ENCODE data around the gene ATG9B. TPM values are rescaled to one million over a fixed set of nuclear protein-coding genes. Genes with fewer than 3 reads are reported as not detected.

Gene ATG9B
- total and polyA plus RNA-seq, 2 experiments from 2014 or later = 0.80 to 2.4 TPM

DNA sequence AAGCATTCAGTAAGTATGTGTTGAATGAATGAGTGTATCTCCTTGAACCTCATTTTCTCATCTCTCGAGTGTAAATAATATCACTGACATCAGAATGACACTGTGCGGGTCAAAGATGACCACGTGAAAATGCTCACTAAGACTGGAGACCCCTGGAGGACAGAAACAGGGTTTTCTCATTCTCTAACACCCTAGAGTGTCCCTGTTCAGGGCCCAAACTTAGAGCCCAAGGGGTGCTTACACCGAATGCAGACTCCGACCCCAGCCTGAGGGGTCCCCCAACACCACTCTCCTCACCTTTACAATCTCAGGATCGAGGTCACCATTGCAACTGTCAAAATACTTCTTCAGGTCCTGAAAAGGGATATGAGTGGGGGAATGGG is 32.0 kb upstream of the ATG9B start:
- Histone ChIP-seq H3K4me1 (ENCODE audit: insufficient read depth) (peaks cover 24% of the 10 kb centered on the region), H3K9me2 (replicated peaks; ENCODE audit: insufficient read depth) (no peaks in the 10 kb centered on the region), H3K4me3 (no peak overlapping the region), H3K27ac (no peak overlapping the region), H2AFZ (no peak overlapping the region), H3K9me3 (ENCODE audit: low read depth) (no peaks in the 10 kb centered on the region), H3K4me2 (peak overlapping the region; percentile 98), H3K36me3 (replicated peaks; ENCODE audit: insufficient read depth, low read depth) (no peaks in the 10 kb centered on the region), H3K79me2 (peaks cover 23% of the 10 kb centered on the region), H3K27me3 (no peaks in the 10 kb centered on the region), H4K20me1 (ENCODE audit: insufficient read depth, poor library complexity, severe bottlenecking) (peaks cover 5% of the 10 kb centered on the region)
- TF ChIP-seq EZH2phosphoT487 (IDR thresholded peaks at IDR 0.05; ENCODE audit: low read depth, severe bottlenecking, unreplicated experiment) = no peak
- DNase-seq (ENCODE audit: low spot score) = no peak
- WGBS (ENCODE audit: low lambda C conversion rate, missing lambda C conversion rate) = 85% methylated on average over 6 of the region's 6 CpGs

DNA sequence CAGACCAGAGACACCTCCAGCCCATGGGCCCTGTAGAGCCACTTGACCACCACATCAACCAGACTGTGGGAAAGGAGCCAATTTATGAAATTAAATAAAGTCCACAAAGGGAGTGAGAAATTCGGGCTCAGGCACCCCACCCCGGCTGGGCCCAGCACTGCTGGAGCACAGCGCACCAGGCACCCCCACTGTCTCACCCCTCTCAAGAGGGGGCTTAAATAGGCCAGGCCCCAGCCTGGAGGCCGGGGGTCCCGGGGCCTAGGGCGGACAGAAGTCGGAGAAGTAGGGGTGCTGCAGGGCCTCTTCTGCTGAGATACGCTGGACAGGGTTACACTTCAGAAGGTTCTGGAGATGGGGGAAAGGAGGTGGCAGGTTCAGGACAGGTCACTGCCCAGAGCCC is 29.5 kb upstream of the ATG9B start:
- Histone ChIP-seq H4K20me1 (ENCODE audit: insufficient read depth, poor library complexity, severe bottlenecking) (no peaks in the 10 kb centered on the region), H3K9me2 (replicated peaks; ENCODE audit: insufficient read depth) (no peaks in the 10 kb centered on the region), H3K4me3 (no peak overlapping the region), H2AFZ (no peak overlapping the region), H3K4me2 (no peak overlapping the region), H3K27ac (no peak overlapping the region), H3K9me3 (ENCODE audit: low read depth) (no peaks in the 10 kb centered on the region), H3K27me3 (no peaks in the 10 kb centered on the region), H3K4me1 (ENCODE audit: insufficient read depth) (peaks cover 11% of the 10 kb centered on the region), H3K79me2 (peaks cover 6% of the 10 kb centered on the region), H3K36me3 (replicated peaks; ENCODE audit: insufficient read depth, low read depth) (no peaks in the 10 kb centered on the region)
- DNase-seq (ENCODE audit: low spot score) = no peak
- WGBS (ENCODE audit: low lambda C conversion rate, missing lambda C conversion rate) = 85% methylated on average over 7 of the region's 8 CpGs
- no peak for TF ChIP-seq CTCF (IDR thresholded peaks at IDR 0.05; ENCODE audit: poor library complexity)
- TF ChIP-seq EZH2 (IDR thresholded peaks at IDR 0.05; ENCODE audit: borderline replicate concordance) = no peak
- no peak for TF ChIP-seq EZH2phosphoT487 (IDR thresholded peaks at IDR 0.05; ENCODE audit: low read depth, severe bottlenecking, unreplicated experiment)

DNA sequence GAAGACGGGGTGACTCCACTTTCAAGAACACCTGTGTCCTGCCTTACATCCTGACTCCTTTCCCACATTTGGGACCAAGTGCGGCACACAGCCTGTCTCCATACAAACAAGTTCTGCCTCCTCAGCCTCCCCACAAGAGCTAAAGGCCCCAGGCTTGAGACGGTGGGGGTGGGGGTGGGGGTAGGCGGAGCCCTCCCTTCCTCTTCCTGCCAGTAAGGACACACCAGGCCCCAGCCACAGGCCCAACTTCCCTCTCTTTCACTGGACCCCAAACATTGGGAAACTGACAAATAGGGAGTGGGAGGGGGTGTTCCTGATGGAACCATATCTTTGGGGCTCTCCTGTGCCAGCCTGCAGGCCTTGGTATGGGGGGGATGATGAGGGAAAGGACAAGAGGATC is 28.8 kb upstream of the ATG9B start:
- H3K27ac ChIP-seq = no peak overlapping the region
- 97% methylated on average over 3 of the region's 4 CpGs for WGBS (ENCODE audit: low lambda C conversion rate, missing lambda C conversion rate)
- H3K4me1 ChIP-seq (ENCODE audit: insufficient read depth) = peaks cover 6% of the 10 kb centered on the region
- H3K9me2 ChIP-seq (replicated peaks; ENCODE audit: insufficient read depth) = no peaks in the 10 kb centered on the region
- no peak overlapping the region for H3K4me3 ChIP-seq
- H3K36me3 ChIP-seq (replicated peaks; ENCODE audit: insufficient read depth, low read depth) = no peaks in the 10 kb centered on the region
- H2AFZ ChIP-seq = no peak overlapping the region
- TF ChIP-seq EZH2phosphoT487 (IDR thresholded peaks at IDR 0.05; ENCODE audit: low read depth, severe bottlenecking, unreplicated experiment) = no peak
- no peak for TF ChIP-seq EZH2 (IDR thresholded peaks at IDR 0.05; ENCODE audit: borderline replicate concordance)
- no peak for TF ChIP-seq CTCF (IDR thresholded peaks at IDR 0.05; ENCODE audit: poor library complexity)
- H4K20me1 ChIP-seq (ENCODE audit: insufficient read depth, poor library complexity, severe bottlenecking) = no peaks in the 10 kb centered on the region
- no peaks in the 10 kb centered on the region for H3K27me3 ChIP-seq
- H3K79me2 ChIP-seq = peaks cover 6% of the 10 kb centered on the region
- no peak overlapping the region for H3K4me2 ChIP-seq
- no peak for DNase-seq (ENCODE audit: low spot score)
- H3K9me3 ChIP-seq (ENCODE audit: low read depth) = no peaks in the 10 kb centered on the region

GRCh38 chr7:151051108-151051507 is 26.8 kb upstream of the ATG9B start:
- TF ChIP-seq EZH2phosphoT487 (IDR thresholded peaks at IDR 0.05; ENCODE audit: low read depth, severe bottlenecking, unreplicated experiment) = no peak
- TF ChIP-seq EZH2 (IDR thresholded peaks at IDR 0.05; ENCODE audit: borderline replicate concordance) = no peak
- TF ChIP-seq CTCF (IDR thresholded peaks at IDR 0.05; ENCODE audit: poor library complexity) = no peak
- Histone ChIP-seq H3K27ac (no peak overlapping the region), H3K4me3 (no peak overlapping the region), H4K20me1 (ENCODE audit: insufficient read depth, poor library complexity, severe bottlenecking) (no peaks in the 10 kb centered on the region), H3K4me1 (ENCODE audit: insufficient read depth) (peaks cover 8% of the 10 kb centered on the region), H3K9me2 (replicated peaks; ENCODE audit: insufficient read depth) (no peaks in the 10 kb centered on the region), H3K4me2 (peak overlapping the region; percentile 77), H3K79me2 (no peaks in the 10 kb centered on the region), H2AFZ (no peak overlapping the region), H3K9me3 (ENCODE audit: low read depth) (no peaks in the 10 kb centered on the region), H3K36me3 (replicated peaks; ENCODE audit: insufficient read depth, low read depth) (no peaks in the 10 kb centered on the region), H3K27me3 (no peaks in the 10 kb centered on the region)
- peak; percentile 90 for DNase-seq (ENCODE audit: low spot score)
- WGBS (ENCODE audit: low lambda C conversion rate, missing lambda C conversion rate) = under 1% methylated on average over 17 of the region's 50 CpGs
